Stimulated activated CD4-positive, alpha-beta T cell treated with anti-CD3 and anti-CD28 coated beads, Interleukin-12 subunit alpha, Interleukin-12 subunit beta, amount 100 ng/mL, for 24 hours (primary cell): Measurements from ENCODE around the gene MYLK.

Experiments
- DNase-seq, 2 experiments: peaks; one replicate each; pipeline ENCODE4 v3.0.0-alpha.2; 2020; ENCODE audit warnings: low read depth in 2 of 2

Gene MYLK

DNA sequence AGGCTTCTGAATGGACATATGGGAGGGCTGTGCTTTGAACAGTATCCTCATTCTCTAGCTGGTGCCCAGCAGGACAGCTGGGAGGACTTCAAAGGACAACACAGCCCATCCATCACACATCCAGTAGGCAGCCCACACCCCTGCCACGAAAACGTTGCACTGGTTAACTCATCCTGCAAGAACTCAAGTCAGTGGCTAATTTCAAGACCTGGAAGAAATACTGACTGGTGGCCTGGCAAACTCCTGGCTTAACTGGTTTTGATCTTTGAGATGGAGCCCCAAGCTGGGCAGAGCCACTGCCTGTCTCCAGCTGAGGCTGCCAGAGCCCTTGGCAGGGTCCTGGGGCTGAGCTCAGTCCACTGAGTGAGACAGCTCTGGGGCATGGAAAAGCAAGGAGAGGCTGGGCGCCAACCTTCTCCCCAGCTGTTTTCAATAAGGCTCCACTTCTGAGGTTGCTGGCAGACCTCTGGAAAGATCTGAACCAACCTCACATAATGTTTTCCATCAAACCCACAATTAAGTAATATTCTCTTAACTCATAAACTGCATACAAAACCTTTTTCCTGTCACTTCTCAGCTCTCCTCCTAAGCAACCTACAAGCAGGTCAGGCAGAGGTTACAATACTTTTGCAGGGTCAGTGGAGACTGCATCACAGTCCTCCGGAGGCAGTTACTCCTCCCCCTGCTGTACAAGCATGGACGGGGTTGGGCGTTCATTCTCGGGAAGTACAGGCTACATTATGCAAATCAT lies 110.3 kb downstream of the MYLK start:
- DNase-seq: no peak

DNA sequence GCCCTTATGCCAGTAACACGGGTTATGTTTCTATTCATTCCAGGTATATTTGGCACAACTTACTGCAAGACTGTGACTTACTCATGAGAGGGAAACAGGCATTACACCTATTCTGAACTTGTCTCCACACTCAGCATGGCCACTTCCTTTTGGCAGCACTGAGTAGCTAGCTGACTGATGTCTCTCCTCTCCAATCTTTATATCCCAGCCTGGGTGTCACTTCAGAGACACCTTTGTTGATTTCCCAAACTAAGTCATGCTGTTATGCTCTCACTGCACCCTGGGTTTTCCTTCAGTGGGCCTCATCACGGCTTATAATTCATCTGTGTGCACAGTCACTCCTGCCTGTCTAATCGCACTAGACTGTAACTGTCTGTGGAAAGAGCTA lies 114.8 kb downstream of the MYLK start:
- no peak for DNase-seq

DNA sequence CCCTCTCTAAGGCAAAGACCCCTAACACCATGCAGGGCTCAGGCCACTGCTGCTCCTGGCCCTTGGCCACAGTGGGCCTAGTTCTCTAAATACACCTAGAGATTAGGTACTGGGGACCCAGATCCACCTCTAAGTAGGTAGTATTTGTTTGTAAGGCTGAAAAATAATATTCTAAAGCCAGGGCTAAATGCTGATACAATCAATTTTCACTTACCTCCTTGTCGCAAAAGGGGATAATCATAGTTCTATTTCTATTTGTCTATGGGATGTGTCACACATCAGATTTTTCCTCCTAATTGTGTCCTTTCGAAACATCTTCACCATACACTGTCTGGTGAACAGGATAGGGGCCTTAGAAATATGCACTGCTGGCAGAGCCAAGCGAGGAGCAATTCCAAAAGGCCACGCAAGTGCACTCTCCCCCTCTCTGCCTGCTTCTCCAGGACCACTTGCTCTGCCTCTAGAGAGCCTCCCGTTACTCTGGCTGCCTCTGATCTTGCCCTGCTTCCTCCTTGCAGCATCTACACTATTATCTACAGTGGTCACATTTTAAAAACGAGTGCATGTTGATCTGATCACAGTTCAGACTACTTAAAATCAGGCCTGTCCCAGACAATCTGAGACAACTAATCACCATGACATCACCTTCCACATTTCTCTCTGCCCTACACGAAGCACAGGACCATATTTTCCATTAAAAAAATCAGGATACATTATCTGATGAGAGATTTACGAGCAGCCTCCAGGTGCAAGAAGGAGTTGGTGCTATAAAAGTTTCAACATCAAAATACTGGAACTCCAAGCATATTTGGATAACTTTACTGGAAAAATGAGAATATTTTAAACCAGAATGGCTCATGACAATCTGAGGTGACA lies 115.4 kb downstream of the MYLK start:
- no peak for DNase-seq

DNA sequence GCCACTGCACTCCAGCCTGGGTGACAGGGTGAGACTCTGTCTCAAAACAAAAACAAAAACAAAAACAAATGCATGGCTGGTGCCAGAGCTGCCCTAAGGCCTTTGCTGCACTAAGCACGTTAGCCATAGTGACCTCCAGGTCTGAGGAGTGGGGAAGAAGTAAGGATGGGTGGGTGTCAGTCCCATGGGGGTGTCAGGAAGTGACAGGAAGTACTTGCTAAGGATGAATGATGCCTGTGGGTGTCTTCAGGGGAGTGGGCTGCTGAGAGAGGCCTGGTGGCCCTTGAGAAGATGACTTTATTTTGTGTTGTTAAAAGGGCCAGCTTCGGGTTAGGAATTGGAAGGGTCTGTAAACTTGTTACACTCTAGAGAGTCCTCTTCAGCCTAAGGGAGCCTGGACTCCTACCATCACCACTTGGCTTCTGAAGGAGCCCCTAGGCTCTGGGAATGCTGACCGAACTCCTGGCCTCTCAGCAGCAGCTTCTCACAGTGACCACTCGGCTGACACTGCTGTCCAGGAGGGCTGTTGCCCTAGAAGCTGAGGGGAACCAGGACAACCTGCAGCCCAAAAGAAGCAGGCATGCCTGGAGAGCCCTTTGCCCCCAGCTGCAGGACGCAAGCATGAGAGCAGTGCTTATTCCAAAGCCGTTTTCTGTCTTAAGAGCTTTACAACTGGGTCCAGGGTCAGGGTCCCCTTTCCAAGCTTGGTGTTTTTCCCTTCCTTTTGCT lies 116.4 kb downstream of the MYLK start:
- DNase-seq: no peak

DNA sequence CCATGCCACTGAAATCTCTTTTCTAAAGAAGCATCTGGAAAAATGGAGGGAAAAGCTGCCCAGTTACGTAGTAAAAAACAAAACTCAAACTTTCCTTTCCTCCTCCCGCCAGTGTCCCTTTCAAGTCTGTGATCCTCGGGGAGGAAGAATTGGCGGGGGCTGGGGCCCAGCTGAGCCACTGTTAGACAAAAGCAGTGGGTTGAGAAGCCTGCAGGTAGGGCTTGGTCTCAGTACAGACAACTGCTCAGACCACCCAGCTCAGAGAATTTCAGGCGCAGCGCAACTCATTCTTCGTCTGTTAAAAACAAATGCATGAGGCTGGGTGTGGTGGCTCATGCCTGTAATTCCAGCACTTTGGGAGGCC lies 117.1 kb downstream of the MYLK start:
- DNase-seq: no peak

DNA sequence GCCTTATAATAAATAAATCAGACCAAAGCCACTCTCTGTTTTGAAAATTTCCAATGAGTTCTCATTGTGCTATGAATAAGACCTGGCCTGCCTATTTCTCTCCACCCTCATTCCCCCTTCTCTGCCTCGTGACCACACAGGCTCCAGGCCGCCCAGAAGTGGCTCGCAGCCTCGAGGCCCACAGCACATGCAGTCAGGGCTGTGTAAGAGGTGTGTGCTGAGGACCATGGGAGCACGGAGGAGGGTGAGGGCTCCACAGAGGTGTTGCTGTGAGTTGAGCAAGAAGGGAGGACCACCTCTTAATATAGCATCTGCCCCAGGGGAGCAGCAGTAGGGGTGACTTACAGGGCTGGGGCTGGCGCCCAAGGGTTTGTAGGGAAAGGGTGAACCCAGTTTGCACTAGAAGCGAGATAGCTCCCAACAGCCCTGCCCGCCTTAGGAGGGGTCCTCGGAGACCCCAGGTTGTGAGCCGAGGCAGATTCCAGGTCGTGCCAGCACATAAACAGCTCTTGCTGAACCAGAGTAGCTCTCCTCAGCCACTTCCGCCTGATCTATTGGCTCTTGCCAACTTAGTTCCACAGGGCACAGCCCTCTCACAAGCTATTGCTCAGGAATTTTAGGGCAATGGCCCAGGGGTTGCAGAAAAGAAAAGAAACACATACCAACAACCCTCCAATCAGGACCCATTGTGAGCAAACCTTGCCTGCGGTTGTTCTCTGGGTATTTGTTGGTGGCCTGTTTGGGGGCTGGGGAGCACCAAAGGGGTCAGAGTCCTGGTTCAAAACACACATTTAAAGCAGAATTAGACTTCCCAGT lies 117.7 kb downstream of the MYLK start:
- DNase-seq: no peak

DNA sequence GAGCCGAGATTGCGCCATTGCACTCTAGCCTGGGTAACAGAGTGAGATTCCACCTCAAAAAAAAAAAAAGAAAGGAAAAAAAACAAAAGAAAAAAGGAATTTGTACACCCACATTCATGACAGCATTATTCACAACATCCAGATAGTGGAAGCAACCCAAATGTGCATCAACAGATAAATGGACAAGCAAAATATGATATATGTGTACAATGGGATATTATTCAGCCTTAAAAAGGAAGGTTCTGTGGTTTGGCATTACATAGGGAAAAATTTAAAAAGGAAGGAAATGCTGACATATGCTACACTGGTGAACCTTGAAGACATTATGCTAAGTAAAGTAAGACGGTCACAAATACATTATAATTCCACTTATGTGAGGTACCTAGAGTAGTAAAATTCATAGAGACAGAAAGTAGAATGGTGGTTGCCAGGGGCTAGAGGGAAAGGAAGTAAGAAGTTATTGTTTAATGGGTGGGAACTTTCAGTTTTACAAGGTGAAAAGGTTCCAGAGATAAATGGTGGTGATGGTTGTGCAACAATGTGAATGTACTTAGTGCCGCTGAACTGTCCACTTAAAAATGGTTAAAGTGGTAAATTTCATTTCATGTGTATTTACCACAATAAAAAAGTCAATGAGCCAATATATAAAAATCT lies 118.5 kb downstream of the MYLK start:
- no peak for DNase-seq

DNA sequence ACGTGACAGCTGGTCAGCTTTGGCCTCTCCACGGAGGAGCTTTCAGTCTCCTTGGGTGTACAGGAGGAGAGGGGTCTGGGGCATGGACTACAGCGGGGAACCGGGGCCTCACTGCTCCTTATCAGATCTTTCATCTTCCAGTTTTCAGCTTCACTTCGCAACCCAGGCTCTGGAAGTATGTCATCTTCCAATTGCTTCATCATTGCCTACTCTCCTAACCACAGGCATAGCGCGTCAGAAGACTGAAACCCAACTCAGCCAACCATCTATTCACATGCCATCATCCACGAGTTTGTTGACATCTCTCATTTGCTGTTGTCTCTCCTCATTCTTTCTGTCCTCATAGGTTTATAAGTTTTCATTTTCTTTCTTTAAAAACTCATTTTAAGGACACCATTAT lies 119.5 kb downstream of the MYLK start:
- no peak for DNase-seq

DNA sequence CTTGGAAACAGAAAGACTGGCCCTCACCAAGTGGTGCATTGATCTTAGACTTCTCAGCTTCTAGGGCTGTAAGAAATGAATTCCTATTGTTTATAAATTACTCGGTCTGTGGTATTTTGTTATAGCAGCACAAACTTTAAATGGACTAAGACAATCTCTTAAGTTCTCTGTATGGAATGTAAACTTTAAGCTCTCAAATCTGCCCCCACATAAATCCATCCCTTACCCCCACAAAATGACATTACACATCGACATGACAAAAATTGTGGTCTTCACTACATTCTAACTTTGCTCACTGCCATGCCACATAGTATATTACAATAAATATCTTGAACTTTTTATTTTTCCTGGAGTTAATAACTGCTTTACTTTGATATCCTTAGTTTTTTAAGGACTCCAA lies 121.3 kb downstream of the MYLK start:
- DNase-seq: no peak

DNA sequence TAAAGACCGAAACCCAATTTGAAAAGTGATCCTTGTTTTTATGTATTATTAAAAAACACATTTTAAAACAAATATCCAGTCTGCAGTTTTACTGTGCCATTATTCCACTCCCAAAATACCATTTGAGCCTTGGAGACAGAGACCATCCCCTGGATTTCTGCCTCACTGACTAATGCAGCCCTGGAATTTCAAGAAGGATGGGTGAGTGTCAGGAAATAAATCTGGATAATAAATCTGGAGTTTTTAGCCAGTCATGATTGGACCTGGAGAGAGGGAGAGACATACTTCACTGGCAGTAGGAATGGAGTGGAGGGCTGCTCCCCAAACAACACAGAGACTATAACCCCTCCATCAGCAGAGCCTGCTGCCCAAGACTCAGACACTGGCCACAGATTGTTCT lies 123.3 kb downstream of the MYLK start:
- no peak for DNase-seq

DNA sequence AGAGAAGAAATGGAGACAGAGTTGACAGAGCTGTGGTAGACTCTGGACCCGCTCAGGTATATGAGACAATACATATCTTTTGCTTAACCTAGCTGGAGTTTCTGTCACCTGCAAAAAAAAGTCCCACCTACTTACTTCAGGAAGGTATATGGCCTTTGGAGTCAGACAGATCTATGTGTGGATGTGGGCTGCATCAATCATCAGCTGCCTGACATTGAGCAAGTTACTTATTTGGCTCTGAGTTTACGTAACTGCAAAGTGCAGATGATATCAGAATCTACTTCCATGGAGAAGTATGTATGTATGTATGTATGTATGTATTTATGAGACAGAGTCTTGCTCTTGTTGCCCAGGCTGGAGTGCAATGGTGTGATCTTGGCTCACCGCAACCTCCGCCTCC lies 124.3 kb downstream of the MYLK start:
- no peak for DNase-seq

DNA sequence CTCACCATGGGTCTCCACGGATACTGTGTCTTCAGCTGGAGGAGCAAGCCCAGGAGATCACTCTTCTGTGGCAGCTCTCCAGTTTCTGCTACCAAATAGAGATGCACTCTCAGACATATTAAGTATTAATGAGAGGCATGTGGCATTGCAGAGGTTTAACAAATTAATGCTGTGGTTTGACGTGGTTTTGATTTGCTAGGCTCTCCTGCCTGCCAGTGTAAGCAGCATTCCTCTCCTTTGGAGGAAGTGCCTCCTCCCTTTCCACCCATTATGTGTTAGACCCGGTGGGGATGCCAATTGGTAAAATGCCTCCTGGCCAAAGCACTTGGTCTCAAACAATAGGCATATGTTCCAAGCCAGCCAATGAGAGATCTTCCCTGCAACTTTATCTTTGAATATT lies 124.8 kb downstream of the MYLK start:
- DNase-seq: no peak

DNA sequence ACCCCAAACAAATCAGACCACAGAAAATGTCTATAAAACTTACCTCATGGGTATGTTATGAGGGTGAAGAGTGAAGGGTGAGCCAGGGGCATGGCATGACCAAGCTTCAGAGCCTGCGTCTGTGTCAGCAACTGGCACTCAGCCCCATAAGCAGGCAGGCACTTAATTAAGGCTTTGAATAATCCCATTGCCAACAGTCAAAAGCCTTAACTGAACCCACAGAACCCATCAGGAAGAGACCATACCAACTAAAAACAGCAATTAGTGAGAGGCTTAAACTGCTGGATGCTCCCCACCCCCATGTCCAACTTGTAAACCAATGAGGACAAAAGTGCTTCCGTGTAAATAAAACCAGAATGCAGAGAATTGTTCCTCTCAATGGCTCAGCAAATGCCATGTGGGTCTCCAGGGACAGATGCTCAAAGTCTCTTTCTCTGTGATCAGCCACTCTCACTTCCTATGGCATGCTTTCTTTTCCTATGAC lies 126.0 kb downstream of the MYLK start:
- DNase-seq: no peak

DNA sequence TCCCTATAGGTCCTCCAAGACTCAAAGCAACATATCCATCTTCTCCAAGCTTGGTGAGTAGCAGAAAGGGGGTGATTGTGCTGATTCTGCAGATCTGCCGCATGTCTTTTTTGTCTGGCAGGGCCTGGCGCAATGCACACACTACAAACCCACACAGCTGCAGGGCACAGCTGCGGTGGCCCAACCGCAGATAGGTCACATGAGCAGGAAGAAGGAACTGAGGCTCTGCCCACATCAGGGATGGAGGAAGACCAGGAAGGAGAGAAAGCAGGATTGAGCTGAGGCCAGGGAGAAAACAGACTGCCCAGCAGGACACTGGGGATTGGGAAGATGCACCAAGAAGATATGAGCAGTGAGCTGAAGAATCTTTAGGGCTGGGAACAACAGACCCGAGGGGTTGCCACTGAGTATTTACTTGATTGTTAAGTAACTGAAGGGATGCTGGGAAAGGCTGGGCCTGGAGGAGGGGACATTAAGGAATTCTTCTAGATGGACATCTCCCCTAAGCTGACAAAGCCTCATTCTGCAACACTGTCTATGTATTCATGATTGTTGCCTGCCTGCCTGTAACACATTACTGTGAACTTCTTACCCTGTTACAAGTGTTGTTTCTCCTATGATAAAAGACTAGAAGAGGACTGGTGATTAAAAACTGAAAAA lies 126.7 kb downstream of the MYLK start:
- DNase-seq: no peak

DNA sequence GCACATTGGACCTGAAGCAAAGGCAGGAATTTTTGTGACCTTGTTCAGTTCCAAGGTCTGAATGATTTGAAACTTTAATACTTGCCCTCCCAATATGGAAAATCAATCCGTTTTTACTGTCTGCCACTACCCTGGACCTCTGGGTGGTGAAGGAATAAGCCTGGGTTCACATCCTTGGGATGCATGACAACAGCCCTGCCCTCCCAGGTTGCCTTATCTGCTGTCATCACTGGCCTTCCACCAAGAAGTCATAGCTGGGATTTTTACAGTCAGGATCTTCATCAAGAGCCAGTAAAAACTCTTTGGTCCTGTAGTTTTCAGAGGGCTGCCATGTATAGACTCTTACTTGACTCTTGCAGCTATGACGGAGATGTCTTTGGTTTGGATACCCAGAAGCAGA lies 128.6 kb downstream of the MYLK start:
- DNase-seq: no peak

DNA sequence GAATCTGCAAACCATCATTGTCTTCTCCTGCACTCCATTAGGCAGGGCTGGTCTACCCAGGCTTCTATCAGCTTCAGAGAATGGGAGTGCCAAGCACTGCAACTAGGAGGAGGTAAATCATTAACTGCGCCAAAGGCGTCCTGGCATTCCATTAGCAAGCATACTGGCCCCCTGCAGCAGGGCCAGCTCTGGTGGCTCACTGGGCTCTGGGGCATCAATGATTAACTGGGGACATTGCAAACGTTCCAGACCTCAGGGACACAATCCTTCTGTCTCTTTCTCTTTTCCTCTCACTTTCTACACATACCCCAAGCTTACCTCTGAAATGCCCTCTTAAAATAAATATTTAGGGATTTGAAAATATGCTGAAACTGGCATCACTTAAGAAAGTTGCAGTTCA lies 129.0 kb downstream of the MYLK start:
- DNase-seq: no peak

DNA sequence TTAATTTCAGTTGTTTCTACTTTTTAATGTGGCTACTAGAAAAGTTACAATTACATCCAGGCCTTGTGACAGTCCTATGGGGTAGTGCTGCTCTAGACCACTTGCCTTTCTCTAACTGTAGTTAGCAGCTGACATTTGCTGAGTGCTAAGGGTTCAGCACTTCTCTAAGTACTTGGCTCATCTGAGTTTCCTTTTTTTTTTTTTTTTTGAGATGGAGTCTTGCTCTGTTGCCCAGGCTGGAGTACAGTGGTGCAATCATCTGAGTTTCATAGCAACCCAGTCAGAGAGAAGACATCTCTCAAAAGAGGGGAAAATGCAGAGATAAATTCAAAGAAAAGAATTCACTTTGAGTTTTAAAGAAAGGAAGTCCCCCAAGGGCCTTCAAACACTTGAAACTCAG lies 130.8 kb downstream of the MYLK start:
- no peak for DNase-seq

DNA sequence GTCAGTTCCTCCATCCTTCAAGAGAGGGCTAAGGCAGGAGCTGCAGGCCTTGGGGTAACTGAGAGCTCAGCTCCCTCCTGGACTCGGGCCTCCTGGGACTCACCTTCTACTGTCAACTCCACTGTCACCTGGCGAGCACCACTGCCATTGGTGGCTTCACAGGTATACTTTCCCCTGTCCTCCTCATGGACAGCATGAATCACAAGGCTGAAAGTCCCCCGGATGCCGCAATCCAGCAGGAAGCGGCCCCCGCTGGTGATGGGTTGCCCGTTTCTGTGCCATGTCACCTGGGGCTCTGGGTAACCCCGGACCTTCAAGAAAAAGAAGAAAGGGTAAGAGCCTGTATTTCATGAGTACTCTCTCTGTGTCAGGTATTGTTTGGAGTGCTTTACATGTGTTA lies 131.9 kb downstream of the MYLK start:
- DNase-seq: no peak

DNA sequence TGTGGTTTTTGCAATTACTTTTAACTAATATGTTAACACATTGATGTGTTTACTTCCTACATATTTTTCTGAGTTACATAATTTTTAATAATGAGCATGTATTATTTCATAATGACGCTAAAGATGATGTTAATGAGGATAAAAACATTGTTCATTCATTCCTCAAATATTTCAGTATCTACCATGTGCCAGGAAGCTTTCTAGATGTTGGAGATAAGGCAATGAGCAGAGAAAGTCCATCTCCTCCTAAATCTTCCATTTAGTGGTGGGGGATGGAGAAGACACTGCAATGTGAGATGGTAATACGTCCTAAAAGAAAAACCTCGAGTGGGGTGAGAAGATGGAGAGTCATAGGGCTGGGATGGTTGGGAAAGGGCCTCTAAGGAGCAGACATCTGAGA lies 132.7 kb downstream of the MYLK start:
- no peak for DNase-seq

DNA sequence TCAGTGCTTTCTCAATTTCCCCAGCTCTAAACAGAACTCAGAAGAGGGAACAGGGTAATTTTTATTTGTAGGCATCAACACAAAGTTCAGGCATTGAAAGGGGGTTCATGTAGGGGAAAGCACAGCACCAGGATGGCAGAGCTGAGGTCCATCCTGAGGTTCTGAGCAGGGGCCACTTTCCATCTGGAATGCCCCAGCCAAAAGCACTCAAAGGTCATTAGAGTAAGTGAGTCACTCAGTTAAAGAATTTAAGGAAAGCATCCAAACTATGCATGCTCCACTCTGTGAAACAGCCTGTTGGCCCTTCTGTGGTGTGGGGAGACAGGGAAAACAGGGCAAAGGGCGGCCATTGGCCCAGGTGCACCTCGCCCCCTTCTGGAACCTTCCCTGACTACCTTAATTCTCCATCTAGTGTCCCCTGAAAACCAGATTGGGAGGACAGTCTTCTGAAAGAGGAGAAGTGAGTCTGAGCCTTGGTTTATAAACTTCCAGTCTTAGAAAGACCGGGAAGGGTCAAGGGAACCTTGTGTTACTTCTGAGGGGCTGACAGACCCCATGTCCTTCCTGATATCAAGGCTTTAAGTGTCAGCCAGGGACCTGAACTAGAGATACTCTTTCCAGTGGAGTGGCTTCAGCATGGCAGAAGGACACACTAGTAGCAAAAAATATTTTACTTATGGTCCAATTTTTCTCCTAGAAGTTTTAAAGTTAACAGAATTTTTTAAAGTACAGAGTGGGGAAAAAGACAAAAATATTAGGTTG lies 133.3 kb downstream of the MYLK start:
- DNase-seq: no peak
